Measurements from ENCODE around the gene PACRG.

The PACRG gene

GRCh38 chr6:162868397-162868796 is 140.6 kb downstream of the PACRG start:
- no peak overlapping the region for H3K4me3 ChIP-seq (ENCODE audit: control insufficient read depth, low read depth, low read length)
- DNase-seq (ENCODE audit: low read depth), result no peak
- TF ChIP-seq CTCF (IDR thresholded peaks at IDR 0.05; ENCODE audit: control insufficient read depth, insufficient read depth, low read depth, low read length, missing control alignments), result no peak

- TF ChIP-seq CTCF (IDR thresholded peaks at IDR 0.05; ENCODE audit: control insufficient read depth, insufficient read depth, low read depth, low read length, missing control alignments), result no peak
- no peak overlapping the region for H3K4me3 ChIP-seq (ENCODE audit: control insufficient read depth, low read depth, low read length)
- DNase-seq (ENCODE audit: low read depth), result no peak
Observed at GRCh38 chr6:162871966-162872365, 144.2 kb downstream of the PACRG start.

- no peak for DNase-seq (ENCODE audit: low read depth)
- TF ChIP-seq CTCF (IDR thresholded peaks at IDR 0.05; ENCODE audit: control insufficient read depth, insufficient read depth, low read depth, low read length, missing control alignments), result no peak
- no peak overlapping the region for H3K4me3 ChIP-seq (ENCODE audit: control insufficient read depth, low read depth, low read length)
Observed at GRCh38 chr6:162873537-162873936, 145.8 kb downstream of the PACRG start.

GRCh38 chr6:162875070-162875469 is 147.3 kb downstream of the PACRG start:
- H3K4me3 ChIP-seq (ENCODE audit: control insufficient read depth, low read depth, low read length), result no peak overlapping the region
- no peak for DNase-seq (ENCODE audit: low read depth)
- no peak for TF ChIP-seq CTCF (IDR thresholded peaks at IDR 0.05; ENCODE audit: control insufficient read depth, insufficient read depth, low read depth, low read length, missing control alignments)

GRCh38 chr6:162882801-162883481 is 155.2 kb downstream of the PACRG start:
- no peak for DNase-seq (ENCODE audit: low read depth)
- TF ChIP-seq CTCF (IDR thresholded peaks at IDR 0.05; ENCODE audit: control insufficient read depth, insufficient read depth, low read depth, low read length, missing control alignments), result no peak
- H3K4me3 ChIP-seq (ENCODE audit: control insufficient read depth, low read depth, low read length), result no peak overlapping the region

GRCh38 chr6:162887981-162888689 is 160.4 kb downstream of the PACRG start:
- no peak overlapping the region for H3K4me3 ChIP-seq (ENCODE audit: control insufficient read depth, low read depth, low read length)
- TF ChIP-seq CTCF (IDR thresholded peaks at IDR 0.05; ENCODE audit: control insufficient read depth, insufficient read depth, low read depth, low read length, missing control alignments), result no peak

More at GRCh38 chr6:162887981-162888689, 160.4 kb downstream of the PACRG start:
- no peak for DNase-seq (ENCODE audit: low read depth)
